Measurements from ENCODE around the gene DCDC2C. TPM values are rescaled to one million over a fixed set of nuclear protein-coding genes. Genes with fewer than 3 reads are reported as not detected.
A peak's percentile ranks its signal among the peaks of the same experiment; 100 is the strongest.

Gene DCDC2C
- total and polyA plus RNA-seq, 4 donors, result 0.73 to 1.6 (median 1.1) TPM

DNA sequence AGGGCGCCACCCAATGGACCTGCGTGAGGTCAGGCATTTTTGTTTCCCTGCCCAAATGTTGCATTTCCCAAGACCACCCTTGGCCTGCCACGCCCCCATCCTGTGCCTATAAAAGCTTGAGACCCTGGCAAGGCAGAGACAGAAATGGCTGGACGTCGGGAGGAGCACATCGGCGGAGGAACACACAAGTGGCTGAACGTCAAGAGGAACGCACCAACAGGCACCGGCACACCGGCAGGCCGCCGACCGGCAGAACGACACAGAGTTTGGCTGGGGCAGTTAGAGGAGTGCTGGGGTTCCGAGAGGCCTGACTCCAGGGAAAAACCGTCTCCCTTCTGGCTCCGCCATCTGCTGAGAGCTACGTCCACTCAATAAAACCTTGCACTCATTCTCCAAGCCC is 35.9 kb downstream of the DCDC2C start:
- Histone ChIP-seq H3K4me3 (ENCODE audit: low read depth, low read length) (no peak overlapping the region), H3K27ac (ENCODE audit: low read depth, low read length) (no peak overlapping the region), H3K27me3 (ENCODE audit: control insufficient read depth, insufficient read depth, low read length) (no peaks in the 10 kb centered on the region), H3K4me1 (ENCODE audit: control insufficient read depth, insufficient read depth, low read length) (no peaks in the 10 kb centered on the region), H3K9me3 (ENCODE audit: control insufficient read depth, insufficient read depth, low read length) (no peaks in the 10 kb centered on the region), H3K36me3 (ENCODE audit: control insufficient read depth, insufficient read depth, low read length) (no peaks in the 10 kb centered on the region)
- WGBS (ENCODE audit: insufficient coverage), result 90% methylated on average over 19 of the region's 19 CpGs
- no peak for DNase-seq (ENCODE audit: low read depth in 4 of 6, low spot score in 6 of 6)

GRCh38 chr2:3741396-3741795 is 38.0 kb downstream of the DCDC2C start:
- H3K4me3 ChIP-seq (ENCODE audit: low read depth, low read length), result no peak overlapping the region
- no peaks in the 10 kb centered on the region for H3K4me1 ChIP-seq (ENCODE audit: control insufficient read depth, insufficient read depth, low read length)
- WGBS (ENCODE audit: insufficient coverage), result 100% methylated on average over 1 of the region's 8 CpGs
- H3K36me3 ChIP-seq (ENCODE audit: control insufficient read depth, insufficient read depth, low read length), result no peaks in the 10 kb centered on the region
- no peak overlapping the region for H3K27ac ChIP-seq (ENCODE audit: low read depth, low read length)
- H3K27me3 ChIP-seq (ENCODE audit: control insufficient read depth, insufficient read depth, low read length), result no peaks in the 10 kb centered on the region
- no peak for DNase-seq (ENCODE audit: low read depth in 4 of 6, low spot score in 6 of 6)
- H3K9me3 ChIP-seq (ENCODE audit: control insufficient read depth, insufficient read depth, low read length), result no peaks in the 10 kb centered on the region

GRCh38 chr2:3741867-3742602 is 38.7 kb downstream of the DCDC2C start:
- Histone ChIP-seq H3K4me3 (ENCODE audit: low read depth, low read length) (no peak overlapping the region), H3K9me3 (ENCODE audit: control insufficient read depth, insufficient read depth, low read length) (no peaks in the 10 kb centered on the region), H3K36me3 (ENCODE audit: control insufficient read depth, insufficient read depth, low read length) (no peaks in the 10 kb centered on the region), H3K27ac (ENCODE audit: low read depth, low read length) (no peak overlapping the region), H3K27me3 (ENCODE audit: control insufficient read depth, insufficient read depth, low read length) (no peaks in the 10 kb centered on the region), H3K4me1 (ENCODE audit: control insufficient read depth, insufficient read depth, low read length) (no peaks in the 10 kb centered on the region)
- 90% methylated on average over 8 of the region's 13 CpGs for WGBS (ENCODE audit: insufficient coverage)
- no peak for DNase-seq (ENCODE audit: low read depth in 4 of 6, low spot score in 6 of 6)

DNA sequence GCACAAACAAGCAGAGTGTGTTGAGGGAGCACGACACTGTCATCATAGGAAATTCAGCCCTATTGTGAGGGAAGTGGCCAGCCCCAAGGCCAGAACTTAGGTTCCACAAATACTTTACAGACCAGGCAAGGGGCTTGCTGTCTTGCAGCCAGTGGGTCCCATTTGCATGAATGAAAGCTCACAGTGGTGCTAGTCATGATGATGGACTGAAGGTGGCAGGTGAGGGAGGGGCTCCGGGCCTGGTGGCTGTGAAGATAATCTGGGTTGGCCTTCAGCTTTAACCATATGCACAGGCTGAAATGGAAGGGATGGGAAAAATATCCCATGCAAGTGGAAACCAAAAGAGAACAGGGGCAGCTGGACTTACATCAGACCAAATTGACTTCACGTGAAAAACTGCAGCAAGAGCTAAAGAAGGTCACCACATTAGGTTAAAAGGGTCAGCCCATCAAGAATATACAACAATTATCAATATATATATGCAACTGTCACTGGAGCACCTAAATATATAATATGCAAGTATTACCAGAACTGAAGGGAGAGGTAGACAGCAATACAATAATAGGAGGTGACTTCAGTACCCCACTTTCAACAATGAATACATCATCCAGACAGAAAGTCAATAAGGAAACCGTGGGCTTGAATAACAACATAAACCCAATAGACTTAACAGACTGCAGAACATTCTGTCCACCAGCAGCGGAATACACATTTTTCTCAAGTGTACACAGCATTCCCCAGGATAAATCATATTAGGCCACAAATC is 39.6 kb downstream of the DCDC2C start:
- Histone ChIP-seq H3K9me3 (ENCODE audit: control insufficient read depth, insufficient read depth, low read length) (no peaks in the 10 kb centered on the region), H3K4me1 (ENCODE audit: control insufficient read depth, insufficient read depth, low read length) (no peaks in the 10 kb centered on the region), H3K27me3 (ENCODE audit: control insufficient read depth, insufficient read depth, low read length) (no peaks in the 10 kb centered on the region), H3K27ac (ENCODE audit: low read depth, low read length) (no peak overlapping the region), H3K4me3 (ENCODE audit: low read depth, low read length) (no peak overlapping the region), H3K36me3 (ENCODE audit: control insufficient read depth, insufficient read depth, low read length) (no peaks in the 10 kb centered on the region)
- DNase-seq (ENCODE audit: low read depth in 4 of 6, low spot score in 6 of 6), result no peak
- 83% methylated on average over 2 of the region's 5 CpGs for WGBS (ENCODE audit: insufficient coverage)

GRCh38 chr2:3743951-3744555 is 40.7 kb downstream of the DCDC2C start:
- Histone ChIP-seq H3K36me3 (ENCODE audit: control insufficient read depth, insufficient read depth, low read length) (no peaks in the 10 kb centered on the region), H3K27me3 (ENCODE audit: control insufficient read depth, insufficient read depth, low read length) (no peaks in the 10 kb centered on the region), H3K27ac (ENCODE audit: low read depth, low read length) (no peak overlapping the region), H3K4me1 (ENCODE audit: control insufficient read depth, insufficient read depth, low read length) (no peaks in the 10 kb centered on the region), H3K9me3 (ENCODE audit: control insufficient read depth, insufficient read depth, low read length) (no peaks in the 10 kb centered on the region), H3K4me3 (ENCODE audit: low read depth, low read length) (no peak overlapping the region)
- no peak for DNase-seq (ENCODE audit: low read depth in 4 of 6, low spot score in 6 of 6)
- WGBS (ENCODE audit: insufficient coverage), result 93% methylated on average over 12 of the region's 12 CpGs

- WGBS (ENCODE audit: insufficient coverage), result 51% methylated on average over 11 of the region's 12 CpGs
- Histone ChIP-seq H3K27ac (ENCODE audit: low read depth, low read length) (no peak overlapping the region), H3K4me1 (ENCODE audit: control insufficient read depth, insufficient read depth, low read length) (no peaks in the 10 kb centered on the region), H3K4me3 (ENCODE audit: low read depth, low read length) (no peak overlapping the region), H3K27me3 (ENCODE audit: control insufficient read depth, insufficient read depth, low read length) (no peaks in the 10 kb centered on the region), H3K36me3 (ENCODE audit: control insufficient read depth, insufficient read depth, low read length) (no peaks in the 10 kb centered on the region), H3K9me3 (ENCODE audit: control insufficient read depth, insufficient read depth, low read length) (no peaks in the 10 kb centered on the region)
- peak in 2 of 6 donors; percentile 25 to 46 for DNase-seq (ENCODE audit: low read depth in 4 of 6, low spot score in 6 of 6)
Measured at GRCh38 chr2:3745920-3746319, 42.5 kb downstream of the DCDC2C start.

DNA sequence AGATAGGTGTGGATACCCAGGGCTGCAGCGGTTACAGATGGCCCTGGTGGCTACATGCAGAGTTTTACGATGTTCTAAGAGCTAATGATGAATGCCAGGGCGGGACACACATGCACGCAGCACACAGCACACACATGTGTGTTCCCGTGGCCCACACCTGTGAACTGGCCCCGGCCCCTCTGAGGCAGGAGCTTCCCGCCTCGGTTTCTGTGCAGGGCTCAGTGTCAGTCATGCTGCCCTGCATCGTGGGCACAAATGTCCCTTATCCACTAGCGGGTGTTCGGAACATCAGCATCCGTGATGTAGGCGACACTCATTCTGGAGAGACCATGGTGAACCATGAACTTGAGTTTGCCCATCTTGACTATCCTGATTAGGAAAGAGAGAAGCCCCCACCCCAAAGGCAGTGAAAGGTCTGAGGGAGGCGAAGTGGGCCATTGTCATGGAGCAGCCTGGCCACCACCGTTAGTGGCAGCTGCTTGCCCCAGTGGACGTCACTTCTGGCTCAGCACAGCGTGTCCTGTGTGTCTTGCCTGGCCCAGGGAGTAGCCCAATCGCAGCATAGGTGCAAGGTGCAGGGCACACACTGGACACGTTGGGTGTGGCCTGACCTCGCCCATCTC is 43.8 kb downstream of the DCDC2C start:
- H3K27ac ChIP-seq (ENCODE audit: low read depth, low read length), result no peak overlapping the region

DNA sequence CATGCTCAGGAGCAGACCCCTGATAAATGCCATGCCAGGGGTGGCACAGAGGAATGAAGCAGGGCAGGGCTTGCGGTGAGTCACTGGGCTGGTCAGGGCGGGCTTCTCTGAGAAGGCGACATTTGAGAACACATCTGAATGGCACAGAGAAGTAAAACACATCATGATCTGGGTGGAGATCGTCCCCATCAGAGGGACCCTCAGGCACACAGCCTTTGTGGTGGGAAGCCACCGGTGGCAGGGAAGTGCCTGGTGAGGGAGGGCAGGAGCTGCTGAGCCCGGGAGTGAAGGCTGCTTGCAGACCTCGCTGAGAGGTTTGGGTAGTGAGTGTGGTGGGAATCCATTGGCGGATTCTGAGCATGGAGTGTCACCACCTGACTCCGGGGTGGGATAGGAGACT is 44.5 kb downstream of the DCDC2C start:
- Histone ChIP-seq H3K9me3 (ENCODE audit: control insufficient read depth, insufficient read depth, low read length) (no peaks in the 10 kb centered on the region), H3K36me3 (ENCODE audit: control insufficient read depth, insufficient read depth, low read length) (no peaks in the 10 kb centered on the region), H3K4me3 (ENCODE audit: low read depth, low read length) (no peak overlapping the region), H3K27me3 (ENCODE audit: control insufficient read depth, insufficient read depth, low read length) (no peaks in the 10 kb centered on the region), H3K27ac (ENCODE audit: low read depth, low read length) (no peak overlapping the region), H3K4me1 (ENCODE audit: control insufficient read depth, insufficient read depth, low read length) (peaks cover 7% of the 10 kb centered on the region)
- 89% methylated on average over 9 of the region's 9 CpGs for WGBS (ENCODE audit: insufficient coverage)
- no peak for DNase-seq (ENCODE audit: low read depth in 4 of 6, low spot score in 6 of 6)

More for the DNA sequence above, 43.8 kb downstream of the DCDC2C start:
- no peaks in the 10 kb centered on the region for H3K9me3 ChIP-seq (ENCODE audit: control insufficient read depth, insufficient read depth, low read length)
- no peak overlapping the region for H3K4me3 ChIP-seq (ENCODE audit: low read depth, low read length)
- WGBS (ENCODE audit: insufficient coverage), result 94% methylated on average over 18 of the region's 20 CpGs
- H3K4me1 ChIP-seq (ENCODE audit: control insufficient read depth, insufficient read depth, low read length), result peaks cover 7% of the 10 kb centered on the region
- no peaks in the 10 kb centered on the region for H3K27me3 ChIP-seq (ENCODE audit: control insufficient read depth, insufficient read depth, low read length)
- DNase-seq (ENCODE audit: low read depth in 4 of 6, low spot score in 6 of 6), result no peak
- no peaks in the 10 kb centered on the region for H3K36me3 ChIP-seq (ENCODE audit: control insufficient read depth, insufficient read depth, low read length)

GRCh38 chr2:3749201-3749600 is 45.8 kb downstream of the DCDC2C start:
- no peak for DNase-seq (ENCODE audit: low read depth in 4 of 6, low spot score in 6 of 6)
- H3K4me1 ChIP-seq (ENCODE audit: control insufficient read depth, insufficient read depth, low read length), result peaks cover 7% of the 10 kb centered on the region
- no peaks in the 10 kb centered on the region for H3K9me3 ChIP-seq (ENCODE audit: control insufficient read depth, insufficient read depth, low read length)
- no peak overlapping the region for H3K4me3 ChIP-seq (ENCODE audit: low read depth, low read length)
- WGBS (ENCODE audit: insufficient coverage), result no CpG with 5 or more reads among the region's 7 CpGs
- H3K27ac ChIP-seq (ENCODE audit: low read depth, low read length), result no peak overlapping the region
- no peaks in the 10 kb centered on the region for H3K36me3 ChIP-seq (ENCODE audit: control insufficient read depth, insufficient read depth, low read length)
- no peaks in the 10 kb centered on the region for H3K27me3 ChIP-seq (ENCODE audit: control insufficient read depth, insufficient read depth, low read length)

Data from spinal cord (tissue), 10 donors.